DND-41 (cell line): Measurements from ENCODE around the gene CLIC5.

Experiments
- EZH2 ChIP-seq: IDR thresholded peaks from 3 replicates; pipeline ENCODE4 v1.6.1; 2012; ENCODE audit warnings: borderline replicate concordance, low read depth, mild to moderate bottlenecking, moderate library complexity, low read length, inconsistent platforms; ENCODE audit not compliant: severe bottlenecking
- TF ChIP-seq, protein P1 (sequence below): IDR thresholded peaks from 2 replicates; pipeline ENCODE4 v1.5.1; 2012; ENCODE audit warnings: borderline replicate concordance, low read length, moderate library complexity, mild to moderate bottlenecking; ENCODE audit not compliant: poor library complexity, severe bottlenecking; ENCODE audit errors: extremely low read depth

DNA sequence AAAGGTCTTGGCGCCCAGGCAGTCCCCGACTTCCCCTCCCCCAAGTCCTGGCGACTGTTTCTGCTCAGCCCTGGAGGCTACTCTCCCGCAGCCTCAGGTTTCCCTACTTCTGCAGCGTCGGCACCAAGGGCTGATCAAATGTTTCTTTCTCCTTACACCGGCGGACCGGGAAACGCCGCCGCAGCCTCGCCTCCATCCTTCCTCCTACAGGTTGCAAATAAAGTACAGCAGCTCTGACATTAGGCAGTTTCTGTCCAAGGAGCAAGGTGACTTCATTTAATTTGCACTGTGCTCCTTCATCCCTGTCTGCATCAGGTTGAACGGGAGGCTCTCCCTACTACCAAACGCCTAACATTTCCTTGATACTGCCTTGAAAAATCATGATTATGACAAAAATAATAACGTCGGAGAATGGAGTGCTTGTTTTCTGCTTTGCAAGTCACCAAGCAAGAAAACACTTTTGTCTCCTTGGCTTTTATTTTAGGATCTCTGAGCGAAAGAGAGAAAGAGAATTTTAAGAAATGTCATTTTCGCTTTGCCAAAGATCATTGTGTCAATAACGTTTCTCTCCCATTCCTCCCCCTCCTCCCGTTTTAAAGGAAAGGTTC lies 1.0 kb downstream of the CLIC5 start:
- TF ChIP-seq, protein P1, sequence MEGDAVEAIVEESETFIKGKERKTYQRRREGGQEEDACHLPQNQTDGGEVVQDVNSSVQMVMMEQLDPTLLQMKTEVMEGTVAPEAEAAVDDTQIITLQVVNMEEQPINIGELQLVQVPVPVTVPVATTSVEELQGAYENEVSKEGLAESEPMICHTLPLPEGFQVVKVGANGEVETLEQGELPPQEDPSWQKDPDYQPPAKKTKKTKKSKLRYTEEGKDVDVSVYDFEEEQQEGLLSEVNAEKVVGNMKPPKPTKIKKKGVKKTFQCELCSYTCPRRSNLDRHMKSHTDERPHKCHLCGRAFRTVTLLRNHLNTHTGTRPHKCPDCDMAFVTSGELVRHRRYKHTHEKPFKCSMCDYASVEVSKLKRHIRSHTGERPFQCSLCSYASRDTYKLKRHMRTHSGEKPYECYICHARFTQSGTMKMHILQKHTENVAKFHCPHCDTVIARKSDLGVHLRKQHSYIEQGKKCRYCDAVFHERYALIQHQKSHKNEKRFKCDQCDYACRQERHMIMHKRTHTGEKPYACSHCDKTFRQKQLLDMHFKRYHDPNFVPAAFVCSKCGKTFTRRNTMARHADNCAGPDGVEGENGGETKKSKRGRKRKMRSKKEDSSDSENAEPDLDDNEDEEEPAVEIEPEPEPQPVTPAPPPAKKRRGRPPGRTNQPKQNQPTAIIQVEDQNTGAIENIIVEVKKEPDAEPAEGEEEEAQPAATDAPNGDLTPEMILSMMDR: no peak
- TF ChIP-seq EZH2: no peak
